Stimulated activated naive CD8-positive, alpha-beta T cell treated with anti-CD3 and anti-CD28 coated beads, Interleukin-15, Interleukin-2, amounts not matched to agents 100 ng/mL and 50 ng/mL, for 24 hours (primary cell): ENCODE data around the gene CMTM7.

Experiments
- H3K27ac Mint-ChIP-seq: one replicate; pipeline ENCODE4 v1.8.0; 2021; ENCODE audit warnings: mild to moderate bottlenecking, mixed read lengths
- H3K27me3 Mint-ChIP-seq: one replicate; pipeline ENCODE4 v1.8.0; 2021; ENCODE audit warnings: mixed read lengths
- H3K36me3 Mint-ChIP-seq: one replicate; pipeline ENCODE4 v1.8.0; 2021; ENCODE audit warnings: low read depth, mixed read lengths
- H3K4me1 Mint-ChIP-seq: one replicate; pipeline ENCODE4 v1.8.0; 2021; ENCODE audit warnings: low read depth, mixed read lengths
- H3K4me3 Mint-ChIP-seq: one replicate; pipeline ENCODE4 v1.8.0; 2021; ENCODE audit warnings: mild to moderate bottlenecking, mixed read lengths
- H3K9me3 Mint-ChIP-seq: one replicate; pipeline ENCODE4 v1.8.0; 2021; ENCODE audit warnings: mixed read lengths

The CMTM7 gene

DNA sequence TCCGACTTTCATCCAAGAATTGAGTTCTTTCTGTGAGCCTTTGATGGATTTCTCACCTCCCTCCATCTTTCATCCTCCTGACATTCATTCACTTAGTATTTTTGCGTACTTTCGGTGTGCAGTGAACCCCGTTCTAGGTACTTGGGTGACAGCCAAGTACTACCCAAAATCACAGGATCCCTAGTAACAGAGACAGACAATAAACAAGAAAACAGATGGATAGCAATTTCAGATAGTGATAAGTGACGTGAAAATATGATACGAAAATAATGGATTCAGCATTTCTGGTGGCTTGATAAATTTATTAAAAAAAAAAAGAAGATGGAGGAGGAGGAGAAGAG, 111.3 kb downstream of the CMTM7 start:
- Mint-ChIP-seq H3K36me3 (peaks cover 14% of the 10 kb centered on the region), H3K27me3 (no peaks in the 10 kb centered on the region)

More for the DNA sequence above, 111.3 kb downstream of the CMTM7 start:
- peak overlapping the region; percentile 98 for H3K4me3 Mint-ChIP-seq
- H3K4me1 Mint-ChIP-seq = peaks cover 40% of the 10 kb centered on the region
- no peaks in the 10 kb centered on the region for H3K9me3 Mint-ChIP-seq
- H3K27ac Mint-ChIP-seq = peak overlapping the region; percentile 87
